Testis (tissue), 3 donors: Measurements from ENCODE around the gene PI4KB. TPM values are rescaled to one million over a fixed set of nuclear protein-coding genes. Genes with fewer than 3 reads are reported as not detected.

Source experiments
- DNase-seq: peaks from one replicate; pipeline ENCODE4 v3.0.0-alpha.2; 2019
- H3K27ac ChIP-seq, 2 donors: fragments of 200-600 bp; sonication (generic); one replicate each; pipeline ENCODE4 v1.5.1; 2019
- H3K27me3 ChIP-seq: fragments of 200-600 bp; sonication (generic); one replicate; pipeline ENCODE4 v1.5.1; 2019
- H3K36me3 ChIP-seq: fragments of 200-600 bp; sonication (generic); one replicate; pipeline ENCODE4 v1.5.1; 2017; ENCODE audit warnings: low read depth; ENCODE audit errors: missing control alignments
- H3K4me1 ChIP-seq: fragments of 200-600 bp; sonication (generic); one replicate; pipeline ENCODE4 v1.5.1; 2019
- H3K4me3 ChIP-seq, 2 donors: fragments of 200-600 bp; sonication (generic); one replicate each; pipeline ENCODE4 v1.5.1; 2017 to 2019
- H3K9me3 ChIP-seq: fragments of 200-600 bp; sonication (generic); one replicate; pipeline ENCODE4 v1.5.1; 2017
- POLR2A ChIP-seq: fragments of 450-650 bp; IDR thresholded peaks from one replicate; pipeline ENCODE4 v1.6.1; 2017; ENCODE audit warnings: antibody characterized with exemption, mild to moderate bottlenecking, moderate library complexity
- WGBS, 2 donors: methylation state at CpG; one replicate each; pipeline ENCODE4 v1.1.5; 2018; 5-methylcytosine and 5-hydroxymethylcytosine counted together
- intact Hi-C: fragments of 100-400 bp; cut with DNase I; formaldehyde crosslinking; loops from one replicate; pipeline ENCODE4 v1.15.1; 2023; ENCODE audit warnings: low total_unique reads
- polyA plus RNA-seq: library from polyadenylated mRNA; stranded (reverse); fragments of 350-450 nt; fragmentation: Illumina TruSeq; extraction: RNeasy Lipid Tissue Mini Kit (QIAGEN cat#74804); gene quantifications from one replicate; pipeline ENCODE4 v1.2.3, GENCODE V29; 2014; ENCODE audit warnings: low read depth, low replicate concordance; ENCODE audit not compliant: insufficient read depth
- total RNA-seq, 2 donors: library from RNA; depleted of rRNA; stranded (reverse); fragments of >200 nt; gene quantifications; one replicate each; pipeline ENCODE4 v1.2.3, GENCODE V29; 2016
- TF ChIP-seq, protein P1 (sequence below), 3 experiments: fragments of 450-650 bp in 2 of 3; fragments of 200-600 bp in 1 of 3; sonication (generic) in 1 of 3; IDR thresholded peaks; one replicate each; pipeline ENCODE4 v1.5.1; 2016 to 2019; ENCODE audit warnings: antibody characterized with exemption in 3 of 3, mild to moderate bottlenecking in 2 of 3, moderate library complexity in 1 of 3

Gene PI4KB
- total and polyA plus RNA-seq, 3 donors from 2014 or later = 86.8 to 103 (median 87.9) TPM

DNA sequence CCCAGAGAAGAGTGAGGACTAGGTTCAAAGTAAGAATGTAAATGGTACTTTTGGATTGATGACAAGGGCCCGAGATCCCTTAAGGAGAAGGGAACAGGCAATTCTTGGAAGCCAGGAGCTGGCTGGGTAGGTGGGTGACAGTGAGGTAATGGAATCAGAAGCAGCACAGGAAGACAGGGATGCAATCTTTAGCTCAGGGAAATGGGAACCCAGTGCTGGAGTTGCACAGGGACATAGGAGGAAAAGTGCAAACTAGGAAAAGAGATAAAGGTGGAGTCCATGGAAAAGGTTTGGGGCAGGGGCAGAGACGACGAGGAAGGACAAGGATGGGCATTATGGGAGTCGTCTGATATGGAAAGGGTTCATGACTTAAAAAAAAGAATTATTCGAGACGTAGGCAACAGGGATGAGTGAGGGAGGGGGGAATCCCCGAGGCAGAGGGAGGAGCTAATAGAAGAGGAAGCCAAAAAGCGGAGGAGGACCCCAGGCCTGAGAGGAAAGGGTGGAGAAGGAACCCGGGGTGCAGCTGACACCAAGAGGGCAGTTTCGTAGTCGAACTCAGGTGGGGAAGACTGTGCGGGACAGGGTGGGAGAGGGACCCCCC, 495 bp downstream of the PI4KB start:
- DNase-seq = peak; percentile 61
- no peaks in the 10 kb centered on the region for H3K27me3 ChIP-seq
- TF ChIP-seq, protein P1, sequence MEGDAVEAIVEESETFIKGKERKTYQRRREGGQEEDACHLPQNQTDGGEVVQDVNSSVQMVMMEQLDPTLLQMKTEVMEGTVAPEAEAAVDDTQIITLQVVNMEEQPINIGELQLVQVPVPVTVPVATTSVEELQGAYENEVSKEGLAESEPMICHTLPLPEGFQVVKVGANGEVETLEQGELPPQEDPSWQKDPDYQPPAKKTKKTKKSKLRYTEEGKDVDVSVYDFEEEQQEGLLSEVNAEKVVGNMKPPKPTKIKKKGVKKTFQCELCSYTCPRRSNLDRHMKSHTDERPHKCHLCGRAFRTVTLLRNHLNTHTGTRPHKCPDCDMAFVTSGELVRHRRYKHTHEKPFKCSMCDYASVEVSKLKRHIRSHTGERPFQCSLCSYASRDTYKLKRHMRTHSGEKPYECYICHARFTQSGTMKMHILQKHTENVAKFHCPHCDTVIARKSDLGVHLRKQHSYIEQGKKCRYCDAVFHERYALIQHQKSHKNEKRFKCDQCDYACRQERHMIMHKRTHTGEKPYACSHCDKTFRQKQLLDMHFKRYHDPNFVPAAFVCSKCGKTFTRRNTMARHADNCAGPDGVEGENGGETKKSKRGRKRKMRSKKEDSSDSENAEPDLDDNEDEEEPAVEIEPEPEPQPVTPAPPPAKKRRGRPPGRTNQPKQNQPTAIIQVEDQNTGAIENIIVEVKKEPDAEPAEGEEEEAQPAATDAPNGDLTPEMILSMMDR (IDR thresholded peaks at IDR 0.05) = no peak
- no peak for TF ChIP-seq POLR2A
- H3K36me3 ChIP-seq = no peaks in the 10 kb centered on the region
- H3K4me1 ChIP-seq = peaks cover 18% of the 10 kb centered on the region
- peak overlapping the region; percentile 80 to 94 for H3K4me3 ChIP-seq
- WGBS, 2 donors = 0 to 1% methylated on average over 12 of the region's 12 CpGs
- intact Hi-C loops = no loop called here
- peak overlapping the region; percentile 83 to 95 for H3K27ac ChIP-seq
- no peaks in the 10 kb centered on the region for H3K9me3 ChIP-seq

DNA sequence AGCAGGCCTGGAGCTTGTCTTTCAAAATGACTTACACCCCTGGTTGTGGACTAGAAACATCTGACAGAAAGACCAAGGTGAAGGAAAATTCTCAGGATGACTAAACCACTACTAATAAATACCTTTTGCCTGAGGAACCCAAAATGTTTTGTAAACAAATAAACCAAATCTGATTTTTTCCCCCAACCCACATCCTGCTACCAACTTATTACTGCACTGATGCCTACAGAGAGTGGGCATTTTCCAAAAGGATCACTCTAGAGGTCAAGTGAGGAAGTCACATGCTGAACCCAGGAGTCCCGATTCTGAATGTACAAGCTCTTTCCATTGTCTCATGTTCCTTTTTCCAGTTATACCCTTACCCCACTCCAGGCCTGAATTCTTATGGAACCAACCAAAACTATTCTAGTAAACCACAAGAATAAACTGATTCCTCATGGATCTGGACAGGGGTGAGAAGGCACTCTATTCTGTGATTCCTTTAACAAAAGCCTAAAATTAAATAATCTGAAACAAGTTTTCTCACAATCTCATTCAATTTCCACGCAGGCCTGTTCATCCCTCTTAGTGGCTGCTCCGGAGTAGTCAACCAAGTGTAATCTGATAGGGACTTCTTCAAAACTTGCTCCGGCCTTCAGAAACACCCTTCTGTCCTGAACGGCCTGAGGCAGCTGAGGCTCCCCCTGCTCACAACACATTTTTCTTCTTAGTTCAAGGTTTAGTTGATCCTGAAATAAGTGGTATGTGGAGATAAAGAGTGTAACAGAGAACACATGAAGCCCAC, 1.4 kb downstream of the PI4KB start:
- DNase-seq = no peak
- Histone ChIP-seq H3K36me3 (no peaks in the 10 kb centered on the region), H3K4me3 (peak overlapping the region in 1 of 2 donors; percentile 94), H3K9me3 (no peaks in the 10 kb centered on the region), H3K27me3 (no peaks in the 10 kb centered on the region), H3K27ac (peak overlapping the region in 1 of 2 donors; percentile 95), H3K4me1 (peaks cover 18% of the 10 kb centered on the region)
- TF ChIP-seq, protein P1 (IDR thresholded peaks at IDR 0.05) = no peak
- no peak for TF ChIP-seq POLR2A
- intact Hi-C loops = no loop called here
- WGBS, 2 donors = 13 to 16% methylated on average over 5 of the region's 5 CpGs

DNA sequence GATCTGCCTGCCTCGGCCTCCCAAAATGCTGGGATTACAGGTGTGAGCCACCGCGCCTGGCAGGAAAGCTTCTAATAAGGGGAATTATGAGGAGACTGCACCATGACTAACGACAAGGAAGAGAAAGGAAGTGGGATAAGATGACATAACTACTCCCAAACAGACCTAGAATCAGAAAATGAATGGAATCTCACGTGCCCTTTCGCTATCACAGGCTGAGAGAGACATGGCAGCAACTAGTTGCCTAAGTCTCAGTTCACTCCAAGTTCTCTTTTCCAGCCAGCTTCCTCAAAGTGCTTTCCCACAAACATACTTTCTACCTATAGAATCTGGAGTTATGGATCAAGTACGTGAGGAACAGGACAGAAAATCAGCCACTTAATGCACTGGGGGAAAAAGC, 2.0 kb downstream of the PI4KB start:
- peaks cover 18% of the 10 kb centered on the region for H3K4me1 ChIP-seq
- H3K27ac ChIP-seq = no peak overlapping the region
- no peaks in the 10 kb centered on the region for H3K27me3 ChIP-seq
- no peaks in the 10 kb centered on the region for H3K36me3 ChIP-seq
- H3K4me3 ChIP-seq = no peak overlapping the region
- no peaks in the 10 kb centered on the region for H3K9me3 ChIP-seq
- no peak for DNase-seq
- TF ChIP-seq, protein P1 (IDR thresholded peaks at IDR 0.05) = no peak
- TF ChIP-seq POLR2A = no peak
- WGBS, 2 donors = 75 to 83% methylated on average over 7 of the region's 7 CpGs
- intact Hi-C loops = no loop called here

DNA sequence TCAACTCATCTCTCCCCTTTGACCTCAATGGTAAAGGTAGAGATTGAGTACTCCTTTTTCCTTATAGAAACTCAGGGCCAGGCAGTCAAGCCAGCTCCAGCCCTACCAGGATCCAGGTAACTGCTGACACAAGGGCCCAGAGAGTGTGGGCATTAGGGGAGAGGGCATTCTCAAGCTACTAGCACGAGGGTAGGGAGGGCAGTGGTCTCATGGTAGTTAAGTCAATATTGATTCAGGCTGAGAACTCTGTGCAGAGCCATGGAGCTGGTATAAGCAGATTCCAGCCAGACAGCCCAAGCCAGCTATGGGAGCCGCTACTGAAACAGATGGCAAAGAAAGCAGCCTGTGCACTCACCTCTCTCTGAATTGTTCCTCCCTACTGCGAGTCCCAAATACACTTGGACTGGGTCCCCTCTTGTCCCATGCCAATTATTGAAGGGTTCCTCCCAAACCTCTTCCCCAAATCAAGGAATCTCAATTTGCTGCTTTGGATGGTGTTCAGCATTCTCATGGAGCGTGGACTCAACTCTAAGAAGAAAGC, 2.8 kb downstream of the PI4KB start:
- no peak for TF ChIP-seq POLR2A
- TF ChIP-seq, protein P1 (IDR thresholded peaks at IDR 0.05) = no peak
- Histone ChIP-seq H3K27ac (no peak overlapping the region), H3K9me3 (no peaks in the 10 kb centered on the region), H3K4me3 (no peak overlapping the region), H3K4me1 (peaks cover 18% of the 10 kb centered on the region), H3K36me3 (no peaks in the 10 kb centered on the region), H3K27me3 (no peaks in the 10 kb centered on the region)
- intact Hi-C loops = no loop called here
- 91 to 97% methylated on average over 4 of the region's 4 CpGs for WGBS, 2 donors
- no peak for DNase-seq
